ENCODE data around the gene CUX1.

Gene CUX1

DNA sequence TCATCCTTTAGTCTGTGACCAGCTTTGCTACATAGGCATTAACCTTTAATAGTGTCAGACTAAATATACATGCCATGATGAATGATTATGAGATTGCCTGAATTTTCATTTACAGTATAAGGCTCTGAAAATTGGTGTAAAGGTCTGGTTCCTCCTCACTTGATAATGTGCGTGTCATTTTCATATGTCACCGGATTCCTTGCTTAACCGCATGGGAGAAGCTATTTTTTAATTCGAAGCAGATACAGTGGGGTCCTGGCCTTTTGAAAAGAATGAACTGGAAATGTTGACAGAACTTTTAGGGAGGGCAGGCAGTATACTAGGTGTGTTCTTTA, 276.9 kb downstream of the CUX1 start:
- TF ChIP-seq CTCF (IDR thresholded peaks at IDR 0.05; ENCODE audit: insufficient read depth, low read length) (no peak), REST (IDR thresholded peaks at IDR 0.05; ENCODE audit: insufficient replicate concordance, low read depth) (no peak), SPI1 (IDR thresholded peaks at IDR 0.05; ENCODE audit: borderline replicate concordance, low read depth) (no peak), POLR2AphosphoS5 (IDR thresholded peaks at IDR 0.05; ENCODE audit: low read depth) (no peak), GABPA (IDR thresholded peaks at IDR 0.05; ENCODE audit: low read depth) (no peak)
- H3K4me3 ChIP-seq (replicated peaks; ENCODE audit: insufficient read depth, low read length), result no peak overlapping the region
- no peak for DNase-seq (ENCODE audit: low read depth in 1 of 2, low spot score in 1 of 2)
- no peak overlapping the region for H3K27ac ChIP-seq (replicated peaks)
- H3K27me3 ChIP-seq (ENCODE audit: insufficient read depth, poor library complexity, severe bottlenecking), result no peaks in the 10 kb centered on the region

DNA sequence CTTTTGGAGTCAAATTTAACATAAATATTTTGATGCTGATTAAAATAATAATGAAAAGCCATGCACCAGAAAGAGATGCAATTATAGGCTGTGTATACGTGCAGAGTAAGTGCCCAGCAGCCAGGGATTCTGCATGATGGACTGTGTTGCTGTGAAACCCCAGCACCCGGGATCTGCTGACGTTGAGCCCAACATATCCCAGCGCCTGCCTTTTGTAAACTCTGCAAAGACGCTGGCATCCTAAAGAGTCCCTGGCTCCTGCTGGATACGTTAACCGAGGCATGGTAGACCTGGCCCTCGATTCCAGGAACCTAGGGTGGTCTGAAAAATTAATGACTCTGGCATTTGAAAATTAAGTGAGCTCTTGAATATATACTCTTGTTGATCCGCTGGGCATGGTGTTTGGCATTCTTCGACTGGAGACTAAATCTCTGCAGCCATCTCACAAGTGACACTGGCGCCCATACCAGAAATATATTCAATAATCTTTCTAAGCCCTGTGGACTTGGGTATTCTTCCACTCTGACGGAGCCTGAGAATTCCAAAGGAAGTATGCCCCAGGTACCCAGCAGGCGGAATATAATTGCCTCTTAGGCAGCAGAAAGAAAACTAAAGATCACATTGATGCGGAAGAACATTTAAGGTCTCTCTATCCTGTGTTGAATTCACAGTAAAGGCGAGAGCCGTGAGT, 278.0 kb downstream of the CUX1 start:
- DNase-seq (ENCODE audit: low read depth in 1 of 2, low spot score in 1 of 2), result no peak
- no peak overlapping the region for H3K4me3 ChIP-seq (replicated peaks; ENCODE audit: insufficient read depth, low read length)
- H3K27ac ChIP-seq (replicated peaks), result no peak overlapping the region
- no peaks in the 10 kb centered on the region for H3K27me3 ChIP-seq (ENCODE audit: insufficient read depth, poor library complexity, severe bottlenecking)
- no peak for TF ChIP-seq SPI1 (IDR thresholded peaks at IDR 0.05; ENCODE audit: borderline replicate concordance, low read depth)
- no peak for TF ChIP-seq POLR2AphosphoS5 (IDR thresholded peaks at IDR 0.05; ENCODE audit: low read depth)
- TF ChIP-seq GABPA (IDR thresholded peaks at IDR 0.05; ENCODE audit: low read depth), result no peak

GRCh38 chr7:102096012-102096332, 278.5 kb downstream of the CUX1 start:
- Histone ChIP-seq H3K27me3 (ENCODE audit: insufficient read depth, poor library complexity, severe bottlenecking) (no peaks in the 10 kb centered on the region), H3K27ac (replicated peaks) (no peak overlapping the region), H3K4me3 (replicated peaks; ENCODE audit: insufficient read depth, low read length) (no peak overlapping the region)
- TF ChIP-seq SPI1 (IDR thresholded peaks at IDR 0.05; ENCODE audit: borderline replicate concordance, low read depth) (no peak), GABPA (IDR thresholded peaks at IDR 0.05; ENCODE audit: low read depth) (no peak), POLR2AphosphoS5 (IDR thresholded peaks at IDR 0.05; ENCODE audit: low read depth) (no peak), CTCF (IDR thresholded peaks at IDR 0.05; ENCODE audit: insufficient read depth, low read length) (no peak)
- no peak for DNase-seq (ENCODE audit: low read depth in 1 of 2, low spot score in 1 of 2)

DNA sequence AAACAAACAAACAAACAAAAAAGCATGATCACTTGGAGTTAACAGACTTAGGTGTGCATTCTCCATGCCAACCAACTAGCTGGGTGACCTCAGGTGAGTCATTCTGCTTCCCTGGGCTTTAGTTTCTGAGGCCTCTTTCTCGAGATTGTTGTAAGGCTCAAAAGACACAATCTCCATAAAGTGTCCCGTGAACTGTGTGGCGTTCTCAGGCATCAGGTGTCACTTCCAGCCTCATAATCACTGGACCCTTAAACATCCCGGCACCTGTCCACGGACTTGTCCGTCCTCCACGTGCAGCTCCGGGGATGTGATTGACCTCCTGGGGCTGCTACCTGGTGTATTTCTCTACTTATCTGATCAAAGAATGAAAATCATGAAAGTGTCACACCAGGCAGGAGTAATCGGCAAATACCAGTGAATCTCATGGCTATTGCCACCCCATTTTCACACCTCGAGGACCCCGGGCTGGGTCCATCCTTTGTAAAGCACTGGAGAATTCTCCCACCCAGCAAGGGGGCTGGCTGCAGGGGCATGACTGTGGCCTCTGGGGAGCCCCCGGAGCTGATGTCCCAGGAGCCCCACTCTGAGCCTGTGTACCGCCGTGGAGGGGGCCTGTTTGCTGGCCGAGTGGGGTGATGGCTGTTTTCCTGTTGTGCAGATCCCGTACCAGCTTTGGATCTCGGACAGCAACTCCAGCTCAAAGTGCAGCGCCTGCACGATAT, 279.4 kb downstream of the CUX1 start:
- no peak for TF ChIP-seq REST (IDR thresholded peaks at IDR 0.05; ENCODE audit: insufficient replicate concordance, low read depth)
- TF ChIP-seq SPI1 (IDR thresholded peaks at IDR 0.05; ENCODE audit: borderline replicate concordance, low read depth), result no peak
- no peak for TF ChIP-seq POLR2AphosphoS5 (IDR thresholded peaks at IDR 0.05; ENCODE audit: low read depth)
- no peak for TF ChIP-seq GABPA (IDR thresholded peaks at IDR 0.05; ENCODE audit: low read depth)
- no peak for TF ChIP-seq CTCF (IDR thresholded peaks at IDR 0.05; ENCODE audit: insufficient read depth, low read length)
- Histone ChIP-seq H3K27me3 (ENCODE audit: insufficient read depth, poor library complexity, severe bottlenecking) (no peaks in the 10 kb centered on the region), H3K4me3 (replicated peaks; ENCODE audit: insufficient read depth, low read length) (no peak overlapping the region), H3K27ac (replicated peaks) (no peak overlapping the region)
- DNase-seq (ENCODE audit: low read depth in 1 of 2, low spot score in 1 of 2), result no peak

Measured in HL-60 (cell line).